ENCODE results near the gene AGPAT4. TPM values are rescaled to one million over a fixed set of nuclear protein-coding genes. Genes with fewer than 3 reads are reported as not detected.
"Not testable (repeated sequence)": the region's sequence is repeated elsewhere in the genome, so short reads cannot be mapped to it uniquely, and the experiment has no call there.

AGPAT4 gene
- total RNA-seq, 1 experiment from 2014 or later = 15.5 TPM

GRCh38 chr6:161123319-161123718 is 150.5 kb downstream of the AGPAT4 start:
- H3K79me2 ChIP-seq (ENCODE audit: insufficient read depth, low read length); POLR2A ChIA-PET; H3K27me3 ChIP-seq (ENCODE audit: insufficient read depth, low read length); DNase-seq (ENCODE audit: low read depth, low spot score); CTCF ChIA-PET; H3K4me1 ChIP-seq (ENCODE audit: control insufficient read depth in 1 of 2, insufficient read depth in 2 of 2, low read length in 2 of 2); H3K4me2 ChIP-seq (ENCODE audit: low read length); H3K4me3 ChIP-seq (replicated peaks in 1 of 2; ENCODE audit: low read depth in 1 of 2, low read length in 2 of 2); RAD21 ChIA-PET (ENCODE audit: low non-redundant PET in 1 of 2, low total read pairs in 2 of 2, uncharacterized antibody in 2 of 2, unreplicated experiment in 2 of 2); H3K9ac ChIP-seq (ENCODE audit: low read length); H3K36me3 ChIP-seq (ENCODE audit: control insufficient read depth in 1 of 2, insufficient read depth in 2 of 2, low read length in 2 of 2); ATAC-seq; H4K20me1 ChIP-seq (ENCODE audit: insufficient read depth); H3K9me3 ChIP-seq (ENCODE audit: control insufficient read depth in 1 of 2, insufficient read depth in 1 of 2, low read depth in 1 of 2, low read length in 2 of 2); H2AFZ ChIP-seq (ENCODE audit: low read depth, low read length, poor library complexity, severe bottlenecking); BruUV-seq (replicated peaks); H3K27ac ChIP-seq (ENCODE audit: low read depth, low read length); H3K9me2 ChIP-seq (ENCODE audit: insufficient read depth): not testable (repeated sequence)
- intact Hi-C loops (cut with micrococcal nuclease) = loop anchor here (10.0 kb wide), 1 partner anchor 601 kb away; no protein-coding TSS in a partner anchor

GRCh38 chr6:161117942-161118341 is 155.9 kb downstream of the AGPAT4 start:
- Histone ChIP-seq H3K9ac (ENCODE audit: low read length) (no peak overlapping the region), H3K9me2 (ENCODE audit: insufficient read depth) (no peaks in the 10 kb centered on the region), H3K36me3 (ENCODE audit: control insufficient read depth in 1 of 2, insufficient read depth in 2 of 2, low read length in 2 of 2) (peaks cover 5 to 15% of the 10 kb centered on the region in 2 experiments; a peak in 2 of 4 replicates), H3K9me3 (ENCODE audit: control insufficient read depth in 1 of 2, insufficient read depth in 1 of 2, low read depth in 1 of 2, low read length in 2 of 2) (no peaks in the 10 kb centered on the region), H2AFZ (ENCODE audit: low read depth, low read length, poor library complexity, severe bottlenecking) (no peak overlapping the region), H4K20me1 (ENCODE audit: insufficient read depth) (no peaks in the 10 kb centered on the region), H3K27me3 (ENCODE audit: insufficient read depth, low read length) (no peaks in the 10 kb centered on the region), H3K4me3 (replicated peaks in 1 of 2; ENCODE audit: low read depth in 1 of 2, low read length in 2 of 2) (no peak overlapping the region), H3K79me2 (ENCODE audit: insufficient read depth, low read length) (no peaks in the 10 kb centered on the region), H3K27ac (ENCODE audit: low read depth, low read length) (no peak overlapping the region), H3K4me1 (ENCODE audit: control insufficient read depth in 1 of 2, insufficient read depth in 2 of 2, low read length in 2 of 2) (no peaks in the 10 kb centered on the region), H3K4me2 (ENCODE audit: low read length) (no peak overlapping the region)
- POLR2A ChIA-PET = no interaction called here
- no TSS peak for BruUV-seq (replicated peaks)
- intact Hi-C loops (cut with micrococcal nuclease) = no loop called here
- DNase-seq (ENCODE audit: low read depth, low spot score) (no peak), ATAC-seq (no peak)
- CTCF ChIA-PET = no interaction called here
- no peak for TF ChIP-seq TCF7L2 (IDR thresholded peaks at IDR 0.05; ENCODE audit: borderline replicate concordance, extremely low read depth, insufficient read depth, insufficient read length)
- TF ChIP-seq ELF1 (IDR thresholded peaks at IDR 0.05; ENCODE audit: borderline replicate concordance, low read depth) = no peak
- TF ChIP-seq POLR2AphosphoS5 (IDR thresholded peaks at IDR 0.05; ENCODE audit: low read depth, low read length) = no peak
- TF ChIP-seq ZBTB33 (IDR thresholded peaks at IDR 0.05; ENCODE audit: extremely low read depth, insufficient replicate concordance, low read length) = no peak
- TF ChIP-seq ZNF274 (IDR thresholded peaks at IDR 0.05; ENCODE audit: low read depth, low read length) = no peak
- TF ChIP-seq SRF (IDR thresholded peaks at IDR 0.05; ENCODE audit: low read depth) = no peak
- TF ChIP-seq JUND (IDR thresholded peaks at IDR 0.05) = no peak
- TF ChIP-seq CTCF (IDR thresholded peaks at IDR 0.05 in 2 of 3, conservative IDR thresholded peaks at IDR 0.05 in 1 of 3; ENCODE audit: borderline replicate concordance in 1 of 3, insufficient read depth in 1 of 3, low read depth in 2 of 3, low read length in 2 of 3) = no peak
- TF ChIP-seq POLR2A (IDR thresholded peaks at IDR 0.05; ENCODE audit: borderline replicate concordance, extremely low read depth, insufficient read depth, insufficient read length) = no peak
- no peak for TF ChIP-seq EZH2 (IDR thresholded peaks at IDR 0.05)
- no peak for TF ChIP-seq REST (IDR thresholded peaks at IDR 0.05; ENCODE audit: low read depth)
- TF ChIP-seq ZFX (IDR thresholded peaks at IDR 0.05) = no peak
- TF ChIP-seq EZH2phosphoT487 (IDR thresholded peaks at IDR 0.05; ENCODE audit: borderline replicate concordance) = no peak
- RAD21 ChIA-PET (ENCODE audit: low non-redundant PET in 1 of 2, low total read pairs in 2 of 2, uncharacterized antibody in 2 of 2, unreplicated experiment in 2 of 2) = no interaction called here

All from HCT116 (cell line).